Measurements from ENCODE around the gene DAGLB. TPM values are rescaled to one million over a fixed set of nuclear protein-coding genes. Genes with fewer than 3 reads are reported as not detected.
A peak's percentile ranks its signal among the peaks of the same experiment; 100 is the strongest.
"Not testable (repeated sequence)": the region's sequence is repeated elsewhere in the genome, so short reads cannot be mapped to it uniquely, and the experiment has no call there.

The DAGLB gene
- total RNA-seq, 2 donors from 2014 or later, result 5.7 to 9.4 TPM

DNA sequence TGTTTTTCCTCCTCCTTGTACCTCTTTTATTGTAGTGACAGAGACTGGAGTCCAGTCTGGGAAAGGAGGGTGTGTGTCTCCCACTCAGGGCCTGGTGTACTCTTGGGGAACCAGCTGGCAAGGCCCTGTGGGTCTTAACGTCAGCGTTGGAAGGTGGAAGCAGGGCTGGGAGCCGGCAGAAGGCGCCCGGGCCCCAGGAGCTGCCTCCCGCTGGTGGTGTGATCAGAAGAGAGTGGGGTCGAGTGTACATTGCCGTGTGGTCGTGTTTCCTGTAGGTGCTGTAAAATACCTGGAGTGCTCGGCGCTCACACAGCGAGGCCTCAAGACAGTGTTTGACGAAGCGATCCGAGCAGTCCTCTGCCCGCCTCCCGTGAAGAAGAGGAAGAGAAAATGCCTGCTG lies 45.7 kb downstream of the DAGLB start:
- Histone ChIP-seq H3K4me1 (peaks cover 0 to 35% of the 10 kb centered on the region in 2 donors), H3K36me3 (peaks cover 59% of the 10 kb centered on the region), H3K27me3 (no peaks in the 10 kb centered on the region), H3K27ac (no peak overlapping the region), H3K4me3 (no peak overlapping the region), H3K9me3 (no peaks in the 10 kb centered on the region)
- no peak for DNase-seq (ENCODE audit: low spot score)
- TF ChIP-seq, protein P1, sequence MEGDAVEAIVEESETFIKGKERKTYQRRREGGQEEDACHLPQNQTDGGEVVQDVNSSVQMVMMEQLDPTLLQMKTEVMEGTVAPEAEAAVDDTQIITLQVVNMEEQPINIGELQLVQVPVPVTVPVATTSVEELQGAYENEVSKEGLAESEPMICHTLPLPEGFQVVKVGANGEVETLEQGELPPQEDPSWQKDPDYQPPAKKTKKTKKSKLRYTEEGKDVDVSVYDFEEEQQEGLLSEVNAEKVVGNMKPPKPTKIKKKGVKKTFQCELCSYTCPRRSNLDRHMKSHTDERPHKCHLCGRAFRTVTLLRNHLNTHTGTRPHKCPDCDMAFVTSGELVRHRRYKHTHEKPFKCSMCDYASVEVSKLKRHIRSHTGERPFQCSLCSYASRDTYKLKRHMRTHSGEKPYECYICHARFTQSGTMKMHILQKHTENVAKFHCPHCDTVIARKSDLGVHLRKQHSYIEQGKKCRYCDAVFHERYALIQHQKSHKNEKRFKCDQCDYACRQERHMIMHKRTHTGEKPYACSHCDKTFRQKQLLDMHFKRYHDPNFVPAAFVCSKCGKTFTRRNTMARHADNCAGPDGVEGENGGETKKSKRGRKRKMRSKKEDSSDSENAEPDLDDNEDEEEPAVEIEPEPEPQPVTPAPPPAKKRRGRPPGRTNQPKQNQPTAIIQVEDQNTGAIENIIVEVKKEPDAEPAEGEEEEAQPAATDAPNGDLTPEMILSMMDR (IDR thresholded peaks at IDR 0.05), result no peak

DNA sequence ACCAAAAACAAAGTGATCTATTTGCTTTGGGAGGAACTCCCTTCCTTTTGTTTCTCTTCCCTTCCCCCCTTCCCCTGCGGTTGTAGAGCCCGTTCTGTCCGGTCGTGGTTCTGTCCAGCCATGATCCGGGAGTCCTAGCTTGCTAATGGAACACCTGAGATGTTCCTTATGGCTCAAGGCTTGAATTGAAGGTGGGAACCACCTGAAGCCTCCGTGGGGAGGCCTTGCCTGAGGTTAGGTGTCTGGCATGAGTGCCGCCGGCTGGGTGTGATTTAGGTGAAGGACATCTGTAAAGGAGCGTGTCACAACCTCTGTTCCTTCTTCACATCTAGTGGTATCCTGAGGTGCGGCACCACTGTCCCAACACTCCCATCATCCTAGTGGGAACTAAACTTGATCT lies 46.2 kb downstream of the DAGLB start:
- Histone ChIP-seq H3K27ac (no peak overlapping the region), H3K9me3 (no peaks in the 10 kb centered on the region), H3K4me1 (peaks cover 0 to 37% of the 10 kb centered on the region in 2 donors), H3K27me3 (no peaks in the 10 kb centered on the region), H3K36me3 (peaks cover 55% of the 10 kb centered on the region), H3K4me3 (no peak overlapping the region)
- no peak for DNase-seq (ENCODE audit: low spot score)
- TF ChIP-seq, protein P1 (IDR thresholded peaks at IDR 0.05), result no peak

DNA sequence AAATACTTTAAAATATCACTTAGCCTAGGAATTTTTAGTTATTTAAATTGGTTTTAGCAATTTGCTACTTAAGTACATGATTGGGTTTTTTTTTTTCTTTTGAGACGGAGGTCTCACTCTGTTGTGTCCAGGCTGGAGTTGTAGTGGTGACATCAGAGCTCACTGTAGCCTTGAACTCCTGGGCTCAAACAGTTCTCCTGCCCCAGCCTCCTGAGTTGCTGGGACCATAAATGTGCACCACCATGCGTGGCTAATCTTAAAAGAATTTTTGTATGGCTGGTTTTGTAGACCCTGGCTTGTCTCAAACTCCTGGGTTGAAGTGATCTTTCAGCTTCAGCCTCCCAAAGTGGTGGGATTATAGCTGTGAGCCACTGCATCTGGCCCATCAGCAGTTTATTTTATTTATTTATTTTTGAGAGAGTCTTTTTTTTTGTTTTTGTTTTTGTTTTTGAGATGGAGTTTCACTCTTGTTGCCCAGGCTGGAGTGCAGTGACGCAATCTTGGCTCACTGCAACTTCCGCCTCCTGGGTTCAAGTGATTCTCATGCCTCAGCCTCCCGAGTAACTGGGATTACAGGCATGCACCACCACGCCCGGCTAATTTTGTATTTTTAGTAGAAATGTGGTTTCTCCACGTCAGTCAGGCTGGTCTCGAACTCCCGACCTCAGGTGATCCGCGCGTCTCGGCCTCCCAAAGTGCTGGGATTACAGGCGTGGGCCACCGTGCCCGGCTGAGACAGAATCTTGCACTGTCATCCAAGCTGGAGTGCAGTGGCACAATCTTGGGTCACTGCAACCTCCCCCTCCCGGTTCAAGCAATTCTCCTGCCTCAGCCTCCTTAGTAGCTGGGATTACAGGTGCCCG lies 47.3 kb downstream of the DAGLB start:
- peaks cover 44% of the 10 kb centered on the region for H3K36me3 ChIP-seq
- peaks cover 0 to 47% of the 10 kb centered on the region in 2 donors for H3K4me1 ChIP-seq

DNA sequence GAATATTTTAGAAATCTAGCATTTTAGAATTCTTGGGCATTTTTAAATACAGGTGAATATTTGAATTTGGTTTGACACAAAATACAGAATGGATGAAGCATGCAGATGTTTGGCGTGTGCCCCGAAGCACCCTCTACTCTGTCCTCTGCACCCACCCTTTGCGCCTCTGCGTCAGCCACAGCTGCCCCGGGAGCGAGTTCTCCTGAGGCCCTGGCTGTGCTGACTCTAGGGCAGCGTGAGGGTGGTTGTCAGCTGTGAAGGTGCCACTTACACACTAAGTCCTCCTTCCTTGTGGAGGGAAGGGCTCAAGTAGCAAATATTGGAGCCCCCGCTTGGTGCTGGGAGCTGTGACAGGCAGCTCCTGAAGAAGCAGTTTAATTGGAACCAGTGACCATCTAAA lies 48.4 kb downstream of the DAGLB start:
- no peak for DNase-seq (ENCODE audit: low spot score)
- Histone ChIP-seq H3K4me3 (no peak overlapping the region), H3K36me3 (peaks cover 37% of the 10 kb centered on the region), H3K4me1 (peaks cover 0 to 59% of the 10 kb centered on the region in 2 donors), H3K27me3 (no peaks in the 10 kb centered on the region), H3K27ac (peak overlapping the region; percentile 36 to 42), H3K9me3 (no peaks in the 10 kb centered on the region)
- TF ChIP-seq, protein P1 (IDR thresholded peaks at IDR 0.05), result no peak

More for the DNA sequence above, 47.3 kb downstream of the DAGLB start:
- H3K9me3 ChIP-seq; H3K4me3 ChIP-seq; H3K27ac ChIP-seq; DNase-seq (ENCODE audit: low spot score); H3K27me3 ChIP-seq: not testable (repeated sequence)

DNA sequence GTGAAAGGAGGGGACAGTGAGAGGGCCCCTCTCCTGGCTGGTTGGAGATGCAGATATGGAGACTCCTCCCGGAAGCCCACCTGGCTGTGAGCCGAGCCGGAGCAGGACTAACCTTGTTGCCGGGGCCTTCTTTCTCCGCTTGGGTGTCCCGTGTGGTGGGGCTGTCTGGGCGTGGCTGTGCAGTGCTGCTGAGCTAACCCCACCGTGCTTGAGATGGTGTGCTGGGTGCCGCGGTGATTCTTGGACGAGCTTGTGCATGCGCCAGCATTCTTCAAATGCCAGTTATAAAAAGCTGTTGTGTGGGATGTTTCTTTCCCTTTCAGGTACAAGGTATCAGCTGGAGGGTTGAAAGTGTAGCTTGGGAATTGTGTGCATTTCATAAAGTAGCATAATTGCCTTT lies 48.8 kb downstream of the DAGLB start:
- peaks cover 0 to 63% of the 10 kb centered on the region in 2 donors for H3K4me1 ChIP-seq
- no peak overlapping the region for H3K4me3 ChIP-seq
- no peaks in the 10 kb centered on the region for H3K9me3 ChIP-seq
- peaks cover 36% of the 10 kb centered on the region for H3K36me3 ChIP-seq
- peak overlapping the region; percentile 36 to 42 for H3K27ac ChIP-seq
- no peak for DNase-seq (ENCODE audit: low spot score)
- TF ChIP-seq, protein P1 (IDR thresholded peaks at IDR 0.05), result no peak
- no peaks in the 10 kb centered on the region for H3K27me3 ChIP-seq

DNA sequence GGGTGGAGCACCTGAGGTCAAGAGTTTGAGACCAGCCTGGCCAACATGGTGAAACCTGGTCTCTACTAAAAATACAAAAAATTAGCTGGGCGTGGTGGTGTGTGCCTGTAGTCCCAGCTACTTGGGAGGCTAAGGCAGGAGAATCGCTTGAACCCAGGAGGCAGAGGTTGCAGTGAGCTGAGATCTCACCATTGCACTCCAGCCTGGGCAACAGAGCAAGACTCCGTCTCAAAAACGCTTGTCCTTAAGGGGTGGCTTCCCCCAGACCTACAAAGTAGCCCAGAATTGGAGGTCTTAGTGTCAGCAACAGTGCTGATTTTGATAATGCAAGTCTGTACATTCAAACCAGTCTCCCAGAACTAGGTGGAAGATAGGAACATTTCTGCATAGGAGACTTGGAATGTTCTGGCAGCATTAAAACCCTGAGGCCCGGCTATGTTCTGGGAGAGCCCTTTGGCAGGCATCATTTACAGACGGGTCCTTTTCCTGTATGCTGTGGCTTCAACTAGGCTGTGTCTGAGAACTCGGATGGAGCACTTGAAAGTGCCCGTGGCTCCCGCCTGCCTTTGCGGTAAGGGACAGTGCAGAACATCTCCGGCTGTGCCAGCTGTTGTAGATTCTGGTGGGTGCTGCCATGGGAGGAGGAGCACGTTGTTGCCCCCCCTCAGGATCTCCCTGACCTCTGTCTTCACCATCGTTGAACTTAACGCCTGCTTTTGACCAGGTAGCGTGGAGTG lies 49.8 kb downstream of the DAGLB start:
- H3K27me3 ChIP-seq; DNase-seq (ENCODE audit: low spot score); H3K4me3 ChIP-seq; H3K9me3 ChIP-seq: not testable (repeated sequence)
- Histone ChIP-seq H3K4me1 (peaks cover 0 to 73% of the 10 kb centered on the region in 2 donors), H3K27ac (peak overlapping the region; percentile 11 to 47), H3K36me3 (peaks cover 26% of the 10 kb centered on the region)

Measured in right atrium auricular region (tissue), 2 donors.